Keratinocyte (primary cell): ENCODE measurements around the gene TGFBR1. TPM values are rescaled to one million over a fixed set of nuclear protein-coding genes. Genes with fewer than 3 reads are reported as not detected.
A peak's percentile ranks its signal among the peaks of the same experiment; 100 is the strongest.

Experiments used
- DNase-seq: peaks from one replicate; pipeline ENCODE4 v3.0.0-alpha.2; 2011; ENCODE audit warnings: low read depth, missing footprints, low spot score
- FAIRE-seq: peaks from 2 replicates; lab custom pipeline; 2011; peaks lifted over from hg19 to GRCh38; lab: Jason Lieb, UNC
- H2AFZ ChIP-seq: 2 replicates; pipeline ENCODE4 v1.6.0; 2012; ENCODE audit warnings: low read length, control low read depth, inconsistent platforms; ENCODE audit not compliant: control insufficient read depth
- H3K27ac ChIP-seq: 2 replicates; pipeline ENCODE4 v1.5.1; 2011; ENCODE audit warnings: low read length; ENCODE audit not compliant: control insufficient read depth, insufficient read depth
- H3K27me3 ChIP-seq: 3 replicates; pipeline ENCODE4 v1.6.0; 2011; ENCODE audit warnings: low read length; ENCODE audit not compliant: control insufficient read depth, insufficient read depth; ENCODE audit errors: extremely low read depth
- H3K36me3 ChIP-seq, 2 experiments: 2 replicates in 1 of 2; 3 replicates in 1 of 2; pipeline ENCODE4 v1.5.1; 2011; ENCODE audit warnings: low read length in 2 of 2, mild to moderate bottlenecking in 1 of 2; ENCODE audit not compliant: control insufficient read depth in 2 of 2, insufficient read depth in 2 of 2; ENCODE audit errors: extremely low read depth in 1 of 2
- H3K4me1 ChIP-seq: 3 replicates; pipeline ENCODE4 v1.5.1; 2011; ENCODE audit warnings: low read length; ENCODE audit not compliant: control insufficient read depth, insufficient read depth; ENCODE audit errors: extremely low read depth
- H3K4me2 ChIP-seq: 3 replicates; pipeline ENCODE4 v1.6.0; 2011; ENCODE audit warnings: low read depth, low read length; ENCODE audit not compliant: control insufficient read depth, insufficient read depth; ENCODE audit errors: extremely low read depth
- H3K4me3 ChIP-seq, 3 experiments: fragments of 200-600 bp in 1 of 3; sonication (generic) in 1 of 3; 2 replicates in 2 of 3; 3 replicates in 1 of 3; pipeline ENCODE4 v1.5.1; 2011 to 2016; ENCODE audit warnings: low read length in 3 of 3, mild to moderate bottlenecking in 3 of 3, control low read depth in 2 of 3, inconsistent platforms in 1 of 3, low read depth in 1 of 3, mixed read lengths in 1 of 3, mixed run types in 1 of 3, moderate library complexity in 1 of 3; ENCODE audit not compliant: control insufficient read depth in 2 of 3, insufficient read depth in 2 of 3; ENCODE audit errors: extremely low read depth in 1 of 3
- H3K79me2 ChIP-seq: 2 replicates; pipeline ENCODE4 v1.6.0; 2012; ENCODE audit warnings: low read length; ENCODE audit not compliant: control insufficient read depth, insufficient read depth
- H3K9ac ChIP-seq: 3 replicates; pipeline ENCODE4 v1.6.0; 2011; ENCODE audit warnings: low read length; ENCODE audit not compliant: control insufficient read depth, insufficient read depth; ENCODE audit errors: extremely low read depth
- H3K9me1 ChIP-seq: 3 replicates; pipeline ENCODE4 v1.6.0; 2011; ENCODE audit warnings: low read length; ENCODE audit not compliant: control insufficient read depth, insufficient read depth; ENCODE audit errors: extremely low read depth
- H3K9me3 ChIP-seq: 2 replicates; pipeline ENCODE4 v1.5.1; 2012; ENCODE audit warnings: low read depth, low read length; ENCODE audit not compliant: control insufficient read depth
- H4K20me1 ChIP-seq: 3 replicates; pipeline ENCODE4 v1.6.0; 2011; ENCODE audit warnings: low read length; ENCODE audit not compliant: control insufficient read depth, insufficient read depth; ENCODE audit errors: extremely low read depth
- EZH2 ChIP-seq: IDR thresholded peaks from one replicate; pipeline ENCODE4 v1.6.1; 2012; ENCODE audit warnings: inconsistent platforms, mild to moderate bottlenecking, low read length, moderate library complexity
- dilution Hi-C: fragments of 300-500 bp; cut with MboI; formaldehyde crosslinking; loops from one replicate; pipeline ENCODE4 v1.7.0; 2020; ENCODE audit warnings: low sequenced_read_pairs; ENCODE audit not compliant: extremely low pct_ligation_motif_present
- polyA plus RNA-seq, 5 experiments: library from polyadenylated mRNA; depleted of rRNA in 3 of 5; stranded (reverse) in 3 of 5; stranded (forward) in 1 of 5; unstranded in 1 of 5; fragments of >200 nt; gene quantifications; 1 replicate in 1 of 5; 2 replicates in 3 of 5; 3 replicates in 1 of 5; pipeline versions ENCODE4 v1.2.1 to v1.2.3, GENCODE V29; 2011 to 2012; ENCODE audit warnings: missing spikeins in 2 of 5, low read depth in 1 of 5, low replicate concordance in 1 of 5
- TF ChIP-seq, protein P1 (sequence below), 3 experiments: IDR thresholded peaks in 1 of 3; conservative IDR thresholded peaks in 1 of 3; optimal IDR thresholded peaks in 1 of 3; 2 replicates in 2 of 3; 3 replicates in 1 of 3; pipeline versions ENCODE3 to v1.5.1; 2011; ENCODE audit warnings: low read length in 3 of 3, mild to moderate bottlenecking in 3 of 3, moderate library complexity in 2 of 3, control low read depth in 1 of 3, inconsistent platforms in 1 of 3; ENCODE audit not compliant: insufficient read depth in 2 of 3; ENCODE audit errors: extremely low read depth in 1 of 3

The TGFBR1 gene
- polyA plus RNA-seq, 1 donor (not counting 4 experiments of a cell fraction or from before 2014, with no cell fraction given) = 55.0 TPM

DNA sequence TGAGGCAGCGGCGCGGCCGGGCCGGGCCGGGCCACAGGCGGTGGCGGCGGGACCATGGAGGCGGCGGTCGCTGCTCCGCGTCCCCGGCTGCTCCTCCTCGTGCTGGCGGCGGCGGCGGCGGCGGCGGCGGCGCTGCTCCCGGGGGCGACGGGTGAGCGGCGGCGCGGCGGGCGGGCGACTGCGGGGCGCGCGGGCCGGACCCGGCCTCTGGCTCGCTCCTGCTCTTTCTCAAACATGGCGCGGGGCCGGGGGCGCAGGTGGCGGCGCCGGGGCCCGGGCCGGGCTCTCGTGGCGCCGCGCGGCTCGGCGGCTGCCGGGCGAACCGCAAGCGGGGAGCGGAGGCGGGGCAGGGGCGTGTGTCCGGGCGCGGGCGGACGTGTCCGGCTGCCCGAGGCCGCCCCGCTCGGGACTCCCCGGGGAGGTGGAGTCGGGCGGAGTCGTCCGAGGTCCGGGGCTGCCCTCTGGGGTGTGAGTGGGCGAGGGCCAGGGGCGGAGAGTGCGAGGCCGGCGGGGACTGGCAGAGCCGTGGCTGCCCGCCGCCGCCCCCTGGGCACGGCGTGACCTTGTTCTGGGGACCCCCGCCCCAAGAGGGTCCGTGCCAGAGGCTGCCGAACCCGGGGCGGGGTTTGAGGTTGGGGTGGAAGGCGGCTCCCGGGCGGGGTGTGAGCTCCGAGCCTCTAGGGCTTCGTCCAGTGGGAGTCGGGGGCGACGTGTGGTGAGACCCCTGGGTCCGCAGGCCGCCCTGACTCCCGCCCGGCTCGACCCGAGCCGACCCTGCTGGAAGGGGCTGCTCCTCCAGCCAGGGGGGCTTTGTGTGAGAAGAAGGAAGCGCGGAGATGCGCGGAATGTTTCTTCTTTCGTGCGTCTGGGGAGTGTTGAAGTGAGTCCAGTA, 485 bp downstream of the TGFBR1 start:
- peak overlapping the region; percentile 89 for H3K9ac ChIP-seq
- H3K4me2 ChIP-seq = peak overlapping the region; percentile 85
- H3K79me2 ChIP-seq = peaks cover 45% of the 10 kb centered on the region
- no peaks in the 10 kb centered on the region for H3K9me3 ChIP-seq
- TF ChIP-seq, protein P1, sequence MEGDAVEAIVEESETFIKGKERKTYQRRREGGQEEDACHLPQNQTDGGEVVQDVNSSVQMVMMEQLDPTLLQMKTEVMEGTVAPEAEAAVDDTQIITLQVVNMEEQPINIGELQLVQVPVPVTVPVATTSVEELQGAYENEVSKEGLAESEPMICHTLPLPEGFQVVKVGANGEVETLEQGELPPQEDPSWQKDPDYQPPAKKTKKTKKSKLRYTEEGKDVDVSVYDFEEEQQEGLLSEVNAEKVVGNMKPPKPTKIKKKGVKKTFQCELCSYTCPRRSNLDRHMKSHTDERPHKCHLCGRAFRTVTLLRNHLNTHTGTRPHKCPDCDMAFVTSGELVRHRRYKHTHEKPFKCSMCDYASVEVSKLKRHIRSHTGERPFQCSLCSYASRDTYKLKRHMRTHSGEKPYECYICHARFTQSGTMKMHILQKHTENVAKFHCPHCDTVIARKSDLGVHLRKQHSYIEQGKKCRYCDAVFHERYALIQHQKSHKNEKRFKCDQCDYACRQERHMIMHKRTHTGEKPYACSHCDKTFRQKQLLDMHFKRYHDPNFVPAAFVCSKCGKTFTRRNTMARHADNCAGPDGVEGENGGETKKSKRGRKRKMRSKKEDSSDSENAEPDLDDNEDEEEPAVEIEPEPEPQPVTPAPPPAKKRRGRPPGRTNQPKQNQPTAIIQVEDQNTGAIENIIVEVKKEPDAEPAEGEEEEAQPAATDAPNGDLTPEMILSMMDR (optimal IDR thresholded peaks at IDR 0.05 in 1 of 3, IDR thresholded peaks at IDR 0.05 in 1 of 3, conservative IDR thresholded peaks at IDR 0.05 in 1 of 3; ENCODE audit: extremely low read depth in 1 of 3, insufficient read depth in 2 of 3, low read length in 3 of 3) = no peak
- TF ChIP-seq EZH2 = no peak
- H3K4me1 ChIP-seq = peaks cover 38% of the 10 kb centered on the region
- no peaks in the 10 kb centered on the region for H3K9me1 ChIP-seq
- peak overlapping the region; percentile 75 to 79 (median 79) for H3K4me3 ChIP-seq
- H3K27me3 ChIP-seq = no peaks in the 10 kb centered on the region
- FAIRE-seq = no peak
- no peak for DNase-seq
- H3K36me3 ChIP-seq = peaks cover 0 to 4% of the 10 kb centered on the region in 2 experiments
- H3K27ac ChIP-seq = peak overlapping the region; percentile 73
- peak overlapping the region; percentile 34 for H2AFZ ChIP-seq
- dilution Hi-C loops = no loop called here
- no peaks in the 10 kb centered on the region for H4K20me1 ChIP-seq

GRCh38 chr9:99106044-99106375, 1.1 kb downstream of the TGFBR1 start:
- H2AFZ ChIP-seq = no peak overlapping the region
- dilution Hi-C loops = no loop called here

More at GRCh38 chr9:99106044-99106375, 1.1 kb downstream of the TGFBR1 start:
- Histone ChIP-seq H3K9me3 (no peaks in the 10 kb centered on the region), H3K4me1 (peaks cover 38% of the 10 kb centered on the region), H3K9me1 (no peaks in the 10 kb centered on the region), H3K27me3 (no peaks in the 10 kb centered on the region), H4K20me1 (no peaks in the 10 kb centered on the region), H3K27ac (peak overlapping the region; percentile 73), H3K4me3 (peak overlapping the region; percentile 75 to 79 (median 79)), H3K36me3 (peaks cover 0 to 9% of the 10 kb centered on the region in 2 experiments), H3K4me2 (peak overlapping the region; percentile 85), H3K9ac (peak overlapping the region; percentile 89), H3K79me2 (peaks cover 50% of the 10 kb centered on the region)
- TF ChIP-seq, protein P1 (optimal IDR thresholded peaks at IDR 0.05 in 1 of 3, IDR thresholded peaks at IDR 0.05 in 1 of 3, conservative IDR thresholded peaks at IDR 0.05 in 1 of 3; ENCODE audit: extremely low read depth in 1 of 3, insufficient read depth in 2 of 3, low read length in 3 of 3) = no peak
- no peak for TF ChIP-seq EZH2
- FAIRE-seq (no peak), DNase-seq (no peak)
